Fibroblast of lung (primary cell): ENCODE data around the gene CPEB4. TPM values are rescaled to one million over a fixed set of nuclear protein-coding genes. Genes with fewer than 3 reads are reported as not detected.

Experiments used
- DNase-seq, 2 donors: peaks; one replicate each; pipeline versions ENCODE4 v3.0.0 to v3.0.0-alpha.2; 2010; ENCODE audit warnings: low read depth in 2 of 2
- H2AFZ ChIP-seq: 2 replicates; pipeline ENCODE4 v1.5.1; 2012; ENCODE audit warnings: low read length, control low read depth, inconsistent platforms
- H3K27ac ChIP-seq: 2 replicates; pipeline ENCODE4 v1.5.1; 2011; ENCODE audit warnings: low read length, control low read depth; ENCODE audit not compliant: insufficient read depth
- H3K27me3 ChIP-seq: 2 replicates; pipeline ENCODE4 v1.5.1; 2011; ENCODE audit warnings: mild to moderate bottlenecking, low read length; ENCODE audit not compliant: control insufficient read depth, insufficient read depth
- H3K36me3 ChIP-seq: 2 replicates; pipeline ENCODE4 v1.5.1; 2011; ENCODE audit warnings: low read length; ENCODE audit not compliant: control insufficient read depth, insufficient read depth
- H3K4me1 ChIP-seq: 2 replicates; pipeline ENCODE4 v1.5.1; 2011; ENCODE audit warnings: low read length; ENCODE audit not compliant: control insufficient read depth, insufficient read depth; ENCODE audit errors: extremely low read depth
- H3K4me2 ChIP-seq: 2 replicates; pipeline ENCODE4 v1.5.1; 2011; ENCODE audit warnings: low read length, control low read depth; ENCODE audit not compliant: insufficient read depth; ENCODE audit errors: extremely low read depth
- H3K4me3 ChIP-seq, 4 experiments: fragments of 200-600 bp in 1 of 4; sonication (generic) in 1 of 4; replicated peaks in 1 of 4; 2 replicates each; pipeline ENCODE4 v1.5.1; 2011 to 2016; ENCODE audit warnings: low read length in 4 of 4, low read depth in 3 of 4, mild to moderate bottlenecking in 3 of 4, control low read depth in 2 of 4, inconsistent platforms in 1 of 4, mixed read lengths in 1 of 4; ENCODE audit not compliant: insufficient read depth in 1 of 4; ENCODE audit errors: control extremely low read depth in 1 of 4
- H3K79me2 ChIP-seq: 2 replicates; pipeline ENCODE4 v1.5.1; 2012; ENCODE audit warnings: mild to moderate bottlenecking, low read length, inconsistent platforms; ENCODE audit not compliant: control insufficient read depth, insufficient read depth
- H3K9ac ChIP-seq: 2 replicates; pipeline ENCODE4 v1.5.1; 2011; ENCODE audit warnings: mild to moderate bottlenecking, low read length, control low read depth; ENCODE audit not compliant: insufficient read depth
- H3K9me3 ChIP-seq: 2 replicates; pipeline ENCODE4 v1.5.1; 2012; ENCODE audit warnings: low read depth, low read length; ENCODE audit not compliant: control insufficient read depth, insufficient read depth
- H4K20me1 ChIP-seq: 2 replicates; pipeline ENCODE4 v1.5.1; 2011; ENCODE audit warnings: low read length; ENCODE audit not compliant: control insufficient read depth, insufficient read depth; ENCODE audit errors: extremely low read depth
- EZH2 ChIP-seq: IDR thresholded peaks from 2 replicates; pipeline ENCODE4 v1.5.1; 2012; ENCODE audit warnings: low read length, control low read depth, mild to moderate bottlenecking; ENCODE audit errors: missing control alignments
- polyA plus RNA-seq, 2 donors: library from polyadenylated mRNA; depleted of rRNA in 1 of 2; stranded (reverse) in 1 of 2; unstranded in 1 of 2; fragments of >200 nt; gene quantifications; 2 replicates each; pipeline ENCODE4 v1.2.1, GENCODE V29; 2011 to 2012; ENCODE audit warnings: missing spikeins in 1 of 2
- total RNA-seq: library from RNA; depleted of rRNA; stranded (reverse); fragments of >200 nt; gene quantifications from 2 replicates; pipeline ENCODE4 v1.2.1, GENCODE V29; 2014
- TF ChIP-seq, protein P1 (sequence below), 2 donors: IDR thresholded peaks in 1 of 2; conservative IDR thresholded peaks in 1 of 2; 1 replicate in 1 of 2; 2 replicates in 1 of 2; pipeline ENCODE4 v1.5.1; 2011 to 2012; ENCODE audit warnings: low read length in 2 of 2, control low read depth in 1 of 2, inconsistent platforms in 1 of 2, low read depth in 1 of 2, mild to moderate bottlenecking in 1 of 2

The CPEB4 gene
- total and polyA plus RNA-seq, 2 donors (not counting 1 experiment from before 2014, with no cell fraction given) = 19.9 to 23.6 TPM

DNA sequence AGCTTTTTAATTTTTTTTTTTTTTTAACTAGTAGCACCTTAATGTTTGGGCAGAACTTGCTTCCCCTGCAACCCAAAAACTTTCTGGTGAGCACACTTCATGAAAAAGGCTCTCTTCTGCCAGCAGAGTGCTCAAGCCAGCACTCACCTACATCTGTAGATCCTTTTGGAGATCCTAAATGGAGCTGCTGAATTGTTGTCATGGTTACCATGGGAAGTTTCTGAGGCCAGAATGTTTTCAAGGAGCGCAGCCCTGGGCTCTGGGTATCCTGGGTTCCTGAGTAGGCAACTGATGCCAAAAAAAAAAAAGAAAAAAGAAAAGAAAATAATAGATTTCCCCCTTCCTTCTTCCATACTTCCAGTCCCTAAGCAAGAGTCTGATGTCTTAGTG is 3.1 kb upstream of the CPEB4 start:
- Histone ChIP-seq H3K27ac (no peak overlapping the region), H3K79me2 (peaks cover 10% of the 10 kb centered on the region), H3K36me3 (no peaks in the 10 kb centered on the region), H3K9ac (no peak overlapping the region), H2AFZ (no peak overlapping the region), H3K4me3 (no peak overlapping the region), H3K4me2 (no peak overlapping the region), H3K27me3 (no peaks in the 10 kb centered on the region), H3K9me3 (no peaks in the 10 kb centered on the region), H4K20me1 (no peaks in the 10 kb centered on the region), H3K4me1 (peaks cover 2% of the 10 kb centered on the region)
- DNase-seq = no peak
- TF ChIP-seq, protein P1, sequence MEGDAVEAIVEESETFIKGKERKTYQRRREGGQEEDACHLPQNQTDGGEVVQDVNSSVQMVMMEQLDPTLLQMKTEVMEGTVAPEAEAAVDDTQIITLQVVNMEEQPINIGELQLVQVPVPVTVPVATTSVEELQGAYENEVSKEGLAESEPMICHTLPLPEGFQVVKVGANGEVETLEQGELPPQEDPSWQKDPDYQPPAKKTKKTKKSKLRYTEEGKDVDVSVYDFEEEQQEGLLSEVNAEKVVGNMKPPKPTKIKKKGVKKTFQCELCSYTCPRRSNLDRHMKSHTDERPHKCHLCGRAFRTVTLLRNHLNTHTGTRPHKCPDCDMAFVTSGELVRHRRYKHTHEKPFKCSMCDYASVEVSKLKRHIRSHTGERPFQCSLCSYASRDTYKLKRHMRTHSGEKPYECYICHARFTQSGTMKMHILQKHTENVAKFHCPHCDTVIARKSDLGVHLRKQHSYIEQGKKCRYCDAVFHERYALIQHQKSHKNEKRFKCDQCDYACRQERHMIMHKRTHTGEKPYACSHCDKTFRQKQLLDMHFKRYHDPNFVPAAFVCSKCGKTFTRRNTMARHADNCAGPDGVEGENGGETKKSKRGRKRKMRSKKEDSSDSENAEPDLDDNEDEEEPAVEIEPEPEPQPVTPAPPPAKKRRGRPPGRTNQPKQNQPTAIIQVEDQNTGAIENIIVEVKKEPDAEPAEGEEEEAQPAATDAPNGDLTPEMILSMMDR (conservative IDR thresholded peaks at IDR 0.05 in 1 of 2, IDR thresholded peaks at IDR 0.05 in 1 of 2; ENCODE audit: low read depth in 1 of 2, low read length in 2 of 2) = no peak
- TF ChIP-seq EZH2 = no peak

DNA sequence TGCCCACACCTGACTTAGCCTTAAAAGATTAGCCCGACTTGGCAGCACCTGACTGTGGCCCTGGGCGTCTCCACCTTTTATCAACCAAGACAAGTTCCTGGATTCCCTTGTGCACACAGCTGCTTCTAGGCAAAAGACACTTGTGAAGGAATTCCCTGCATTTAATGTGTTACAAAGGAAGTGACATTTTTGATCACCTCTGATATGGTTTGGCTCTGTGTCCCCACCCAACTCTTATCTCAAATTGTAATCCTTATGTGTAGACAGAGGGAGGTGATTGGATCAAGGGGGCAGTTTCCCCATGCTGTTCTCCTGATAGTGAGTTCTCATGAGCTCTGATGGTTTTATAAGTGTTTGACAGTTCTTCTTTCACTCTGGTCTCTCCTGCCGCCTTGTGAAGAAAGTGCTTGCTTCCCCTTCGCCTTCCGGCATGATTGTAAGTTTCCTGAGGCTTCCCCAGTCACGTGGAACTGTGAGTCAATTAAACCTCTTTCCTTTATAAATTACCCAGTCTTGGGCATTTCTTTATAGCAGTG is 2.6 kb upstream of the CPEB4 start:
- Histone ChIP-seq H2AFZ (no peak overlapping the region), H3K9me3 (no peaks in the 10 kb centered on the region), H3K36me3 (no peaks in the 10 kb centered on the region), H3K4me1 (peaks cover 3% of the 10 kb centered on the region), H3K9ac (no peak overlapping the region), H3K79me2 (peaks cover 15% of the 10 kb centered on the region), H3K4me3 (no peak overlapping the region), H4K20me1 (no peaks in the 10 kb centered on the region), H3K27me3 (no peaks in the 10 kb centered on the region), H3K27ac (no peak overlapping the region), H3K4me2 (no peak overlapping the region)
- no peak for DNase-seq
- TF ChIP-seq, protein P1 (conservative IDR thresholded peaks at IDR 0.05 in 1 of 2, IDR thresholded peaks at IDR 0.05 in 1 of 2; ENCODE audit: low read depth in 1 of 2, low read length in 2 of 2) = no peak
- TF ChIP-seq EZH2 = no peak

DNA sequence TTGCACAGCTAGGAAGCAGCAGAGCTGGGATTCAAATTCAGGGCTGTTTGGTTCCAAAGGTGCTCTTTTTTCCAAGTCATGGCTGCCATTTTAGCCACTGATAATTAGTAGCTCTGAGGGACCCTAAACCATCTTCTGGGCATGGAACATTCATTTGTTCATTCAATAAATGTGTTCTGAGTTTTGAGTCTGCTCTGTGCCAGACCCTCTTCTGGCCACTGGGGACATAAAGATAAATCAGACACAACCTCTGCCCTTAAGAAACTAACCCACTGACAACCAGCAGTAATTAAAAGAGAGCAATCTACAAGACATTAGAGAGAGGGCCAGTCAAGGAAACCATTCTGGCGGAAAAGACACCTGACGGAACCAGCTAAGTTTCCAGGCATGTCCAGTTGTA is 2.0 kb upstream of the CPEB4 start:
- no peaks in the 10 kb centered on the region for H4K20me1 ChIP-seq
- no peak overlapping the region for H3K4me3 ChIP-seq
- TF ChIP-seq, protein P1 (conservative IDR thresholded peaks at IDR 0.05 in 1 of 2, IDR thresholded peaks at IDR 0.05 in 1 of 2; ENCODE audit: low read depth in 1 of 2, low read length in 2 of 2) = no peak
- no peak for TF ChIP-seq EZH2
- no peak overlapping the region for H3K27ac ChIP-seq
- no peak overlapping the region for H3K4me2 ChIP-seq
- H3K27me3 ChIP-seq = no peaks in the 10 kb centered on the region
- H3K9ac ChIP-seq = no peak overlapping the region
- H2AFZ ChIP-seq = no peak overlapping the region
- no peaks in the 10 kb centered on the region for H3K9me3 ChIP-seq
- H3K36me3 ChIP-seq = no peaks in the 10 kb centered on the region
- no peak for DNase-seq
- H3K79me2 ChIP-seq = peaks cover 15% of the 10 kb centered on the region
- H3K4me1 ChIP-seq = peaks cover 3% of the 10 kb centered on the region
